ENCODE results near the gene CASKIN1.
A peak's percentile ranks its signal among the peaks of the same experiment; 100 is the strongest.
"Not testable (repeated sequence)": the region's sequence is repeated elsewhere in the genome, so short reads cannot be mapped to it uniquely, and the experiment has no call there.

Gene CASKIN1

GRCh38 chr16:2155091-2155950 lies 41.1 kb downstream of the CASKIN1 start, which contains the start of gene TRAF7:
Gene TRAF7, plus strand, starts transcription at chr16:2155782. Its CDS starts 8,139 bp downstream, at chr16:2163921.
- peak; percentile 99 for DNase-seq

GRCh38 chr16:2154533-2155090 lies 41.8 kb downstream of the CASKIN1 start:
- DNase-seq: no peak

GRCh38 chr16:2152695-2153506 lies 43.5 kb downstream of the CASKIN1 start:
- DNase-seq: no peak

GRCh38 chr16:2151188-2152091 lies 45.0 kb downstream of the CASKIN1 start:
- no peak for DNase-seq

- DNase-seq: no peak
Observed at GRCh38 chr16:2150418-2151187, 45.8 kb downstream of the CASKIN1 start.

- DNase-seq: no peak
Observed at GRCh38 chr16:2149630-2150417, 46.6 kb downstream of the CASKIN1 start.

- DNase-seq: no peak
Observed at GRCh38 chr16:2148714-2149629, 47.4 kb downstream of the CASKIN1 start.

- DNase-seq: peak; percentile 86
Observed at GRCh38 chr16:2147981-2148671, 48.3 kb downstream of the CASKIN1 start, which contains the start of gene RAB26. Gene RAB26, plus strand, starts transcription at chr16:2148625. Its CDS starts 159 bp downstream, at chr16:2148784.

GRCh38 chr16:2147378-2147777 lies 49.0 kb downstream of the CASKIN1 start:
- no peak for DNase-seq

- DNase-seq: no peak
Observed at GRCh38 chr16:2145843-2146242, 50.6 kb downstream of the CASKIN1 start.

GRCh38 chr16:2143878-2144485 lies 52.4 kb downstream of the CASKIN1 start:
- no peak for DNase-seq

GRCh38 chr16:2142942-2143877 lies 53.2 kb downstream of the CASKIN1 start:
- no peak for DNase-seq

GRCh38 chr16:2135770-2136490 lies 60.5 kb downstream of the CASKIN1 start, which contains the start of gene PKD1:
Gene PKD1, minus strand, starts transcription at chr16:2135898. Its CDS starts 209 bp downstream, at chr16:2135689.
- peak; percentile 99 for DNase-seq

GRCh38 chr16:2135071-2135470 lies 61.3 kb downstream of the CASKIN1 start:
- DNase-seq: peak; percentile 69

GRCh38 chr16:2133797-2134196 lies 62.6 kb downstream of the CASKIN1 start:
- DNase-seq: not testable (repeated sequence)

GRCh38 chr16:2129890-2130447 lies 66.4 kb downstream of the CASKIN1 start:
- not testable (repeated sequence) for DNase-seq
